K562 (cell line): ENCODE results near the gene AREL1. TPM values are rescaled to one million over a fixed set of nuclear protein-coding genes. Genes with fewer than 3 reads are reported as not detected.

ENCODE experiments used
- ATAC-seq: fragments of 200-7000 bp; cut with Tn5 transposase; 3 replicates; pipeline ENCODE4 v1.9.1; 2020; ENCODE audit warnings: moderate library complexity
- BruUV-seq: library from RNA; stranded (reverse); fragments of 400-500 nt; replicated peaks from 2 replicates; lab custom pipeline; 2021; lab: Mats Ljungman, UMichigan
- CTCF ChIA-PET: fragments of 300-600 bp; formaldehyde crosslinking; extraction: SDS; loops from one replicate; lab custom pipeline; 2021; ENCODE audit warnings: low intra/inter-chr PET ratio; lab: Yijun Ruan, JAX
- POLR2A ChIA-PET: fragments of 300-600, 350-650 bp; sonication (Branson Sonifier 250); formaldehyde crosslinking; extraction: SDS; loops from one replicate; lab custom pipeline; 2021; ENCODE audit warnings: antibody characterized with exemption, inconsistent platforms; lab: Yijun Ruan, JAX
- DNase-seq, 4 experiments: peaks; one replicate each; pipeline versions ENCODE4 v3.0.0 to v3.0.0-alpha.2; 2011 to 2018; ENCODE audit warnings: low spot score in 3 of 4, mixed read lengths in 3 of 4; ENCODE audit errors: extremely low read depth in 1 of 4
- FAIRE-seq: peaks from 2 replicates; lab custom pipeline; 2011; peaks lifted over from hg19 to GRCh38; lab: Jason Lieb, UNC
- H2AFZ ChIP-seq: 2 replicates; pipeline ENCODE4 v1.6.0; 2011; ENCODE audit warnings: low read depth, low read length, control low read depth, inconsistent platforms
- H3K27ac ChIP-seq: fragments of 200-600 bp; 3 replicates; pipeline ENCODE4 v1.8.0; 2011; ENCODE audit warnings: low read depth, mild to moderate bottlenecking, control low read depth, inconsistent platforms, low read length, moderate library complexity, mixed read lengths; ENCODE audit errors: extremely low read depth
- H3K27me3 ChIP-seq, 2 experiments: fragments of 300-600 bp in 1 of 2; 2 replicates in 1 of 2; 3 replicates in 1 of 2; pipeline versions ENCODE4 v1.6.0 to v1.8.0; 2011; ENCODE audit warnings: inconsistent platforms in 2 of 2, low read length in 2 of 2, mild to moderate bottlenecking in 1 of 2, mixed read lengths in 1 of 2, moderate library complexity in 1 of 2; ENCODE audit not compliant: control insufficient read depth in 2 of 2, insufficient read depth in 2 of 2
- H3K36me3 ChIP-seq: fragments of 300-600 bp; 3 replicates; pipeline ENCODE4 v1.8.0; 2011; ENCODE audit warnings: mild to moderate bottlenecking, low read length, inconsistent platforms; ENCODE audit not compliant: control insufficient read depth, insufficient read depth
- H3K4me1 ChIP-seq, 2 experiments: fragments of 200-600 bp in 1 of 2; replicated peaks in 1 of 2; 2 replicates in 1 of 2; 3 replicates in 1 of 2; pipeline versions ENCODE4 v1.5.1 to v1.8.0; 2011; ENCODE audit warnings: inconsistent platforms in 2 of 2, low read length in 2 of 2, mild to moderate bottlenecking in 1 of 2, mixed read lengths in 1 of 2, moderate library complexity in 1 of 2; ENCODE audit not compliant: control insufficient read depth in 2 of 2, insufficient read depth in 2 of 2
- H3K4me2 ChIP-seq: 2 replicates; pipeline ENCODE4 v1.6.1; 2011; ENCODE audit warnings: low read length, control low read depth, inconsistent platforms, mixed read lengths; ENCODE audit not compliant: insufficient read depth
- H3K4me3 ChIP-seq: fragments of 200-600 bp; sonication (generic), shearing (Covaris generic); 2 replicates; pipeline ENCODE4 v1.5.1; 2016; ENCODE audit warnings: control low read depth, inconsistent platforms
- H3K79me2 ChIP-seq: fragments of 200-600 bp; 3 replicates; pipeline ENCODE4 v1.8.0; 2011; ENCODE audit warnings: low read length, inconsistent platforms; ENCODE audit not compliant: control insufficient read depth, insufficient read depth
- H3K9ac ChIP-seq, 2 experiments: 2 replicates each; pipeline versions ENCODE4 v1.6.0 to v1.6.1; 2011; ENCODE audit warnings: low read depth in 2 of 2, low read length in 2 of 2, control low read depth in 1 of 2, inconsistent platforms in 1 of 2, mild to moderate bottlenecking in 1 of 2, mixed read lengths in 1 of 2; ENCODE audit not compliant: insufficient read depth in 1 of 2
- H3K9me1 ChIP-seq: one replicate; pipeline ENCODE4 v1.6.0; 2011; ENCODE audit warnings: inconsistent platforms, mild to moderate bottlenecking, low read length, moderate library complexity; ENCODE audit not compliant: control insufficient read depth, insufficient read depth
- H3K9me3 ChIP-seq: replicated peaks from 2 replicates; pipeline ENCODE4 v1.5.1; 2011; ENCODE audit warnings: low read depth, low read length, inconsistent platforms; ENCODE audit not compliant: control insufficient read depth, insufficient read depth
- H4K20me1 ChIP-seq: replicated peaks from 2 replicates; pipeline ENCODE4 v1.6.1; 2011; ENCODE audit warnings: low read length, inconsistent platforms, mixed read lengths; ENCODE audit not compliant: control insufficient read depth, insufficient read depth
- ESRRB ChIP-seq: fragments of 250-450 bp; sonication (Bioruptor Pico); IDR thresholded peaks from 2 replicates; pipeline ENCODE4 v1.5.0; 2020; ENCODE audit warnings: mild to moderate bottlenecking, moderate library complexity, borderline replicate concordance
- ILF3 ChIP-seq: fragments of 450-650 bp; IDR thresholded peaks from 2 replicates; pipeline ENCODE4 v1.6.1; 2018; ENCODE audit warnings: antibody characterized with exemption, mild to moderate bottlenecking, moderate library complexity, borderline replicate concordance
- POLR2AphosphoS5 ChIP-seq: IDR thresholded peaks from 2 replicates; pipeline ENCODE4 v1.6.1; 2011; ENCODE audit warnings: mild to moderate bottlenecking, low read depth, low read length, moderate library complexity; ENCODE audit not compliant: control insufficient read depth, insufficient read depth
- POU5F1 ChIP-seq: fragments of 150-350 bp; IDR thresholded peaks from 2 replicates; pipeline ENCODE4 v1.6.1; 2014; ENCODE audit warnings: borderline replicate concordance, low read length, low read depth, mild to moderate bottlenecking; ENCODE audit not compliant: partially characterized antibody
- TAF9B ChIP-seq: fragments of 450-650 bp; IDR thresholded peaks from 2 replicates; pipeline ENCODE4 v1.6.1; 2018; ENCODE audit warnings: mild to moderate bottlenecking; ENCODE audit not compliant: partially characterized antibody
- TRIM24 ChIP-seq, 2 experiments: fragments of 450-650 bp; IDR thresholded peaks; 2 replicates each; pipeline ENCODE4 v1.6.1; 2016
- ZNF224 ChIP-seq: sonication (generic); formaldehyde crosslinking; IDR thresholded peaks from 2 replicates; pipeline ENCODE4 v1.8.0; 2022; ENCODE audit warnings: mild to moderate bottlenecking, missing genetic modification reagents
- ZNF354B ChIP-seq: fragments of 250-450 bp; sonication (Bioruptor Pico); IDR thresholded peaks from 2 replicates; pipeline ENCODE4 v1.4.0; 2020
- ZNF586 ChIP-seq: fragments of 450-650 bp; formaldehyde crosslinking; conservative IDR thresholded peaks from 2 replicates; pipeline ENCODE4 v1.4.0; 2020; ENCODE audit warnings: mild to moderate bottlenecking, moderate library complexity
- WGBS: fragments of 100-300 bp; shearing (Covaris generic); methylation state at CpG from one replicate; pipeline ENCODE4 v1.1.6; 2016; ENCODE audit warnings: low coverage, mixed read lengths; ENCODE audit not compliant: insufficient coverage; ENCODE audit errors: missing lambda C conversion rate; 5-methylcytosine and 5-hydroxymethylcytosine counted together
- in situ Hi-C: fragments of 300-500 bp; cut with MboI; formaldehyde crosslinking; loops from 4 replicates; pipeline ENCODE4 v1.15.0; 2018; ENCODE audit warnings: inconsistent platforms, mixed read lengths
- intact Hi-C: fragments of 100-400 bp; cut with micrococcal nuclease; formaldehyde crosslinking; loops from 2 replicates; pipeline ENCODE4 v1.14.2; 2022
- polyA plus RNA-seq, 8 experiments: library from polyadenylated mRNA; depleted of rRNA in 4 of 8; stranded (reverse) in 5 of 8; unstranded in 3 of 8; fragments of >200 nt; fragmentation: Nextera tagmentation in 2 of 8; fragmentation: Illumina TruSeq in 1 of 8; extraction: Ambion mirVana in 2 of 8; extraction: Trizol in 1 of 8; gene quantifications; 2 replicates each; pipeline versions ENCODE4 v1.2.1 to v1.2.3, GENCODE V29; 2011 to 2014; ENCODE audit warnings: inconsistent platforms in 1 of 8, missing spikeins in 1 of 8
- total RNA-seq, 7 experiments: library from RNA; depleted of rRNA in 6 of 7; stranded (reverse); fragments of >200 nt in 6 of 7; fragmentation: Illumina TruSeq in 2 of 7; extraction: Trizol in 2 of 7; gene quantifications; 2 replicates each; pipeline versions ENCODE4 v1.2.1 to v1.2.3, GENCODE V29; 2011 to 2021; ENCODE audit warnings: low replicate concordance in 1 of 7
- TF ChIP-seq, protein P1 (sequence below): fragments of 450-650 bp; IDR thresholded peaks from 2 replicates; pipeline ENCODE4 v1.6.1; 2016
- TF ChIP-seq, protein P2 (sequence below): IDR thresholded peaks from 3 replicates; pipeline ENCODE4 v1.6.1; 2011; ENCODE audit warnings: borderline replicate concordance, mild to moderate bottlenecking; ENCODE audit not compliant: insufficient read length, insufficient read depth
- TF ChIP-seq, protein P3 (sequence below), 2 experiments: fragments of 450-650 bp; IDR thresholded peaks; 2 replicates each; pipeline ENCODE4 v1.6.1; 2016; ENCODE audit warnings: mild to moderate bottlenecking in 2 of 2, borderline replicate concordance in 1 of 2, low read depth in 1 of 2, moderate library complexity in 1 of 2

AREL1 gene
- total and polyA plus RNA-seq, 9 of the 15 experiments (the other 6 are each of a cell fraction or from before 2014, with no cell fraction given): 6.0 to 24.8 (median 16.6) TPM

DNA sequence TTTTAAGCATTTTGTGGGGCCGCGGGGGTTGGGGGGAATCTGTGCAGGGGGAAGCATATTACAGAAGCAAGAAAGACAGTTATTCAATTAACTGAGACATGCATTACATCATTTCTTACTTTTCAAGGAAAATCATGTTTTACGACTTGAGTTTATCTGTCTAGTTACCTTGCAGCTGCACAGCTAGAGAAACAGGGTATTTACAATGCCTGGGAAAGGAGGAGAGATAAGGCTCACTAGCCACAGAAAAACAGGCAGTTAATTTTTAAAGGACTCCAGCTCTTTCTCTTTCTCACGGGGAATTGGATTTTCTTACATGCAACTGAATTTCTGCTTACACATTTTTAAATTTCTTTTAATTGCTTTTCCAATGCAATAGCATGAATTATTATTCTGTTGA lies 22.2 kb upstream of the AREL1 start:
- peaks cover 41% of the 10 kb centered on the region for H3K36me3 ChIP-seq
- H3K27ac ChIP-seq: peak overlapping the region; percentile 60; the same call in 1 of the 3 replicates
- H3K79me2 ChIP-seq: no peaks in the 10 kb centered on the region
- in situ Hi-C loops: no loop called here
- peak in 1 of 4 experiments; percentile 54 for DNase-seq
- ATAC-seq: peak; percentile 61
- CTCF ChIA-PET: no interaction called here
- H3K9me3 ChIP-seq: no peaks in the 10 kb centered on the region
- H3K4me1 ChIP-seq: no peaks in the 10 kb centered on the region; a peak in 2 of 5 replicates
- no peak overlapping the region for H3K9ac ChIP-seq
- no peaks in the 10 kb centered on the region for H3K27me3 ChIP-seq
- POLR2A ChIA-PET: interaction anchor here (1.0 kb wide), 1 partner anchor 22 kb away, joined by 3 read pairs; no protein-coding TSS in a partner anchor
- no peaks in the 10 kb centered on the region for H3K9me1 ChIP-seq
- no peaks in the 10 kb centered on the region for H4K20me1 ChIP-seq
- BruUV-seq: TSS peak; percentile 50
- no peak overlapping the region for H3K4me2 ChIP-seq
- peak; percentile 74 for FAIRE-seq
- H2AFZ ChIP-seq: no peak overlapping the region
- H3K4me3 ChIP-seq: no peak overlapping the region
- WGBS: 0% methylated on average over 4 of the region's 4 CpGs
- intact Hi-C loops: no loop called here
- TF ChIP-seq ILF3 (no peak), ZNF586 (CRISPR knock-in tag) (no peak), POU5F1 (no peak), TRIM24 (IDR thresholded peaks at IDR 0.05) (peak; percentile 45 to 65; a peak in 2 of 4 replicates), ZNF354B (CRISPR knock-in tag) (no peak), ZNF224 (CRISPR knock-in tag) (no peak), POLR2AphosphoS5 (peak; percentile 53; the same call in 1 of the 2 replicates), TAF9B (no peak), ESRRB (no peak)
- TF ChIP-seq, protein P1, sequence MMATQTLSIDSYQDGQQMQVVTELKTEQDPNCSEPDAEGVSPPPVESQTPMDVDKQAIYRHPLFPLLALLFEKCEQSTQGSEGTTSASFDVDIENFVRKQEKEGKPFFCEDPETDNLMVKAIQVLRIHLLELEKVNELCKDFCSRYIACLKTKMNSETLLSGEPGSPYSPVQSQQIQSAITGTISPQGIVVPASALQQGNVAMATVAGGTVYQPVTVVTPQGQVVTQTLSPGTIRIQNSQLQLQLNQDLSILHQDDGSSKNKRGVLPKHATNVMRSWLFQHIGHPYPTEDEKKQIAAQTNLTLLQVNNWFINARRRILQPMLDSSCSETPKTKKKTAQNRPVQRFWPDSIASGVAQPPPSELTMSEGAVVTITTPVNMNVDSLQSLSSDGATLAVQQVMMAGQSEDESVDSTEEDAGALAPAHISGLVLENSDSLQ: no peak; the same call in 1 of the 2 replicates
- TF ChIP-seq, protein P2, sequence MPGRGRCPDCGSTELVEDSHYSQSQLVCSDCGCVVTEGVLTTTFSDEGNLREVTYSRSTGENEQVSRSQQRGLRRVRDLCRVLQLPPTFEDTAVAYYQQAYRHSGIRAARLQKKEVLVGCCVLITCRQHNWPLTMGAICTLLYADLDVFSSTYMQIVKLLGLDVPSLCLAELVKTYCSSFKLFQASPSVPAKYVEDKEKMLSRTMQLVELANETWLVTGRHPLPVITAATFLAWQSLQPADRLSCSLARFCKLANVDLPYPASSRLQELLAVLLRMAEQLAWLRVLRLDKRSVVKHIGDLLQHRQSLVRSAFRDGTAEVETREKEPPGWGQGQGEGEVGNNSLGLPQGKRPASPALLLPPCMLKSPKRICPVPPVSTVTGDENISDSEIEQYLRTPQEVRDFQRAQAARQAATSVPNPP: no peak
- TF ChIP-seq, protein P3, sequence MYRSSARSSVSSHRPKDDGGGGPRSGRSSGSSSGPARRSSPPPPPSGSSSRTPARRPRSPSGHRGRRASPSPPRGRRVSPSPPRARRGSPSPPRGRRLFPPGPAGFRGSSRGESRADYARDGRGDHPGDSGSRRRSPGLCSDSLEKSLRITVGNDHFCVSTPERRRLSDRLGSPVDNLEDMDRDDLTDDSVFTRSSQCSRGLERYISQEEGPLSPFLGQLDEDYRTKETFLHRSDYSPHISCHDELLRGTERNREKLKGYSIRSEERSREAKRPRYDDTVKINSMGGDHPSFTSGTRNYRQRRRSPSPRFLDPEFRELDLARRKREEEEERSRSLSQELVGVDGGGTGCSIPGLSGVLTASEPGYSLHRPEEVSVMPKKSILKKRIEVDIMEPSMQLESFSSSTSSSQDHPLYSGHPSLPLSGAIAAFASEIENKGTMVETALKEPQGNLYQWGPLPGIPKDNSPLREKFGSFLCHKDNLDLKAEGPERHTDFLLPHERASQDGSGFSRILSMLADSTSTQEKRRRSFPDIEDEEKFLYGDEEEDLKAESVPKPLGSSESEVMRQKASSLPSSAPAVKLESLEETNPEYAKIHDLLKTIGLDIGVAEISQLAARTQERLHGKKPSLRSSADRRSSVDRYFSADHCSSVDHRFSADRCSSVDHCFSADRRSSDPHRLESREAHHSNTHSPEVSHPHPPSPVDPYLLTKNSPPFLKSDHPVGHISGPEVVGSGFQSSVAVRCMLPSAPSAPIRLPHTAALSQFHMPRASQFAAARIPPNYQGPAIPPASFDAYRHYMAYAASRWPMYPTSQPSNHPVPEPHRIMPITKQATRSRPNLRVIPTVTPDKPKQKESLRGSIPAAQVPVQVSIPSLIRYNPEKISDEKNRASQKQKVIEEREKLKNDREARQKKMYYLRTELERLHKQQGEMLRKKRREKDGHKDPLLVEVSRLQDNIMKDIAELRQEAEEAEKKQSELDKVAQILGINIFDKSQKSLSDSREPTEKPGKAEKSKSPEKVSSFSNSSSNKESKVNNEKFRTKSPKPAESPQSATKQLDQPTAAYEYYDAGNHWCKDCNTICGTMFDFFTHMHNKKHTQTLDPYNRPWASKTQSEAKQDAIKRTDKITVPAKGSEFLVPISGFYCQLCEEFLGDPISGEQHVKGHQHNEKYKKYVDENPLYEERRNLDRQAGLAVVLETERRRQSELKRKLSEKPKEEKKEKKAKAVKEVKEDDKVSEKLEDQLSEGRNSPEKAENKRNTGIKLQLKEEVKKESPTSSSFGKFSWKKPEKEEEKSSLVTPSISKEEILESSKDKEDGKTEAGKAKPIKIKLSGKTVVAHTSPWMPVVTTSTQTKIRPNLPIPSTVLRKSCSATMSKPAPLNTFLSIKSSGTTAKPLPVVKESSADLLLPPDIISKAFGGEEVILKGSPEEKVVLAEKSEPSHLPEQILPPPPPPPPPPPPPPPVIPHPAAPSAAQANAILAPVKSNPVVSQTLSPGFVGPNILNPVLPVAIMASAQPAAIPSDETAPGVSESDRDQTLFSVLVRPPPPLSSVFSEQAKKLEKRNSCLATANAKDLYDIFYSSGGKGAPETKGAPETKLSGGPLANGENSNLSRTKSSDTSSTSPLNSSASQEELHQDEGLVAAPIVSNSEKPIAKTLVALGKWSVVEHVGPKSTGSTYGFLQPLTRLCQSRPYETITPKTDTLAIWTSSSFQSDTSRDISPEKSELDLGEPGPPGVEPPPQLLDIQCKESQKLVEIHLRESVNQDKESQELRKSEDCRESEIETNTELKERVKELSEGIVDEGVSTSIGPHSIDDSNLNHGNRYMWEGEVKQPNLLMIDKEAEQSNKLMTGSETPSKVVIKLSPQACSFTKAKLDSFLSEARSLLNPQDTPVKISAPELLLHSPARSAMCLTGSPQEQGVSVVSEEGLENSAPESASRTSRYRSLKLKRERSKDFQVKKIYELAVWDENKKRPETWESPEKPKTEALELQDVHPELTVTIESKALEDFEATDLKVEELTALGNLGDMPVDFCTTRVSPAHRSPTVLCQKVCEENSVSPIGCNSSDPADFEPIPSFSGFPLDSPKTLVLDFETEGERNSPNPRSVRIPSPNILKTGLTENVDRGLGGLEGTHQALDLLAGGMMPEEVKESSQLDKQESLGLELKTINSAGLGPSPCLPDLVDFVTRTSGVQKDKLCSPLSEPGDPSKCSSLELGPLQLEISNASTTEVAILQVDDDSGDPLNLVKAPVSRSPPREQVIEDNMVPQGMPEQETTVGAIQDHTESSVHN (IDR thresholded peaks at IDR 0.05; ENCODE audit: borderline replicate concordance in 1 of 2, low read depth in 1 of 2): 0 out of 4 replicates have a peak, but pooled peaks of 1 of the 2 experiments have one; percentile 47
